Mucosa of descending colon (tissue), 3 donors: ENCODE results near the gene GALNT18. TPM values are rescaled to one million over a fixed set of nuclear protein-coding genes. Genes with fewer than 3 reads are reported as not detected.

Experiments
- ATAC-seq: fragments of 200-7000 bp; cut with Tn5 transposase; one replicate; pipeline ENCODE4 v1.9.1; 2020; ENCODE audit warnings: mild to moderate bottlenecking, moderate library complexity
- DNase-seq, 3 donors: peaks; one replicate each; pipeline ENCODE4 v3.0.0-alpha.2; 2020
- H3K36me3 ChIP-seq: fragments of 200-600 bp; one replicate; pipeline ENCODE4 v1.8.0; 2021; ENCODE audit warnings: low read depth, mild to moderate bottlenecking
- H3K4me1 ChIP-seq: fragments of 200-600 bp; one replicate; pipeline ENCODE4 v1.8.0; 2021; ENCODE audit warnings: low read depth, mild to moderate bottlenecking
- H3K4me3 ChIP-seq: fragments of 200-600 bp; one replicate; pipeline ENCODE4 v1.8.0; 2021; ENCODE audit warnings: mild to moderate bottlenecking
- H3K9me3 ChIP-seq: fragments of 200-600 bp; one replicate; pipeline ENCODE4 v1.8.0; 2021; ENCODE audit warnings: mild to moderate bottlenecking
- CTCF ChIP-seq: fragments of 200-600 bp; IDR thresholded peaks from one replicate; pipeline ENCODE4 v1.8.0; 2022; ENCODE audit warnings: antibody characterized with exemption, mild to moderate bottlenecking
- intact Hi-C, 2 donors: fragments of 100-400 bp; cut with DNase I in 1 of 2; cut with micrococcal nuclease in 1 of 2; formaldehyde crosslinking; loops; one replicate each; pipeline versions ENCODE4 v1.11.0 to v1.11.1; 2022; cut with DNase I, micrococcal nuclease
- total RNA-seq, 3 donors: library from RNA; stranded (reverse); fragmentation: NEBNext Ultra II Directional in 2 of 3; extraction: Animal tissue kit (Norgen Biotek cat#: 25700) in 2 of 3; gene quantifications; one replicate each; pipeline versions ENCODE4 v1.2.1 to v1.2.4, GENCODE V29; 2021 to 2023
- donor health status: DM: no; HTN: no; CAD: no; lungs with moderate emphysema.
- donor health status: DM: no; HTN: no; CAD: no.
- donor health status: DM: no; HTN: yes; CAD: no.

The GALNT18 gene
- total RNA-seq, 3 donors from 2014 or later: 2.0 to 27.8 (median 5.4) TPM

GRCh38 chr11:11288972-11289616 lies 332.7 kb downstream of the GALNT18 start:
- DNase-seq: no peak

GRCh38 chr11:11284481-11284880 lies 337.3 kb downstream of the GALNT18 start:
- no peak for TF ChIP-seq CTCF
- Histone ChIP-seq H3K36me3 (no peaks in the 10 kb centered on the region), H3K4me3 (no peak overlapping the region), H3K4me1 (no peaks in the 10 kb centered on the region), H3K9me3 (no peaks in the 10 kb centered on the region)
- intact Hi-C loops: no loop called here
- no peak for DNase-seq
- no peak for ATAC-seq

More at GRCh38 chr11:11288972-11289616, 332.7 kb downstream of the GALNT18 start:
- no peaks in the 10 kb centered on the region for H3K9me3 ChIP-seq
- no peaks in the 10 kb centered on the region for H3K36me3 ChIP-seq
- H3K4me3 ChIP-seq: no peak overlapping the region
- no peak for ATAC-seq
- H3K4me1 ChIP-seq: no peaks in the 10 kb centered on the region
- intact Hi-C loops: no loop called here
- TF ChIP-seq CTCF: no peak

DNA sequence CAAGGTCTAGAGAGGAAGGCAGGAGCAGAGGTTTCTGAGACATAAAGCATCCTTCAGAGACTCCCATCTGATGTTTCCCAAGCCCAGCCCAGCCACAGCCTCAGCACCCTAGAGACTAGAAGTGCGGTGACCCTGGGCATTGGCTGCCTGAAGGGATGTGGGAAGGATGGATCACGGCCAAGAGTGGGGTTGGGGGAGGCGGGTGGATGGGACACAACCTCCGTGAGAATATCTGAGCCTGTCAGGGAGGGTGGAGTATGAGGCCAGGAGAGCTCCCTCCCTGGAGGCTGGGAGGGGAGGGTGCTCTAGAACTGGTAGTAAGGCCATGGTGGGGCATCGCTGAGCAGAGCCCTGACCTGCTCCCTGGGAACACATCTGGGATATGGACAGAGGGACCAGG lies 340.2 kb downstream of the GALNT18 start:
- intact Hi-C loops: no loop called here
- no peak overlapping the region for H3K4me3 ChIP-seq
- no peaks in the 10 kb centered on the region for H3K4me1 ChIP-seq
- no peaks in the 10 kb centered on the region for H3K36me3 ChIP-seq
- H3K9me3 ChIP-seq: no peaks in the 10 kb centered on the region
- no peak for ATAC-seq
- no peak for TF ChIP-seq CTCF
- DNase-seq: no peak

DNA sequence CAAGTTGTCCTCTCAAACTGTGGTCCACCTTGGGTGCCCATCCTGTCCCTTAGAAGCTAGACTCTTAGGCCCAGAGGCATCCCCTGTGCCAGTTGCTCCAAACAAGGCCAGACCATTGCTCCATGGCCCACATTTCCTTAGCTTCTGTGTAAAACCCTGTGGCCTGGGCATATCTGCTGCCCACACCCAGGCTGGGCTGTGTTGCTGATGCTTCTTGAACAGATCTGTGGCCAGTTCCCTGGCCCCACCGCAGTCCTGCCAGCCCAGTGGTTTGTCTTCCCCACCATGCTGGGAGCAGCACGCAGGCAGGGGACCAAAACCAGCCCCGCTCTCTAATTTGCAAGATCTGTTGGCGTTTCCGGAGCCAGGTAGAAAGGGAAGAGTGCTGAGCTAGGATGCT lies 341.0 kb downstream of the GALNT18 start:
- TF ChIP-seq CTCF: no peak
- no peak for ATAC-seq
- no peaks in the 10 kb centered on the region for H3K4me1 ChIP-seq
- no peaks in the 10 kb centered on the region for H3K9me3 ChIP-seq
- no peaks in the 10 kb centered on the region for H3K36me3 ChIP-seq
- no peak overlapping the region for H3K4me3 ChIP-seq
- no peak for DNase-seq
- intact Hi-C loops: no loop called here

GRCh38 chr11:11279956-11280689 lies 341.7 kb downstream of the GALNT18 start:
- no peak overlapping the region for H3K4me3 ChIP-seq
- intact Hi-C loops: no loop called here
- no peaks in the 10 kb centered on the region for H3K4me1 ChIP-seq
- DNase-seq (peak in 1 of 3 donors; percentile 16), ATAC-seq (no peak)
- no peaks in the 10 kb centered on the region for H3K9me3 ChIP-seq
- no peaks in the 10 kb centered on the region for H3K36me3 ChIP-seq
- no peak for TF ChIP-seq CTCF
